HEK293T (cell line): Measurements from ENCODE around the gene STX18.
"Not testable (repeated sequence)": the region's sequence is repeated elsewhere in the genome, so short reads cannot be mapped to it uniquely, and the experiment has no call there.

Source experiments
- CTCF ChIA-PET: fragments of 350-600 bp; formaldehyde crosslinking; extraction: SDS; loops from one replicate; lab custom pipeline; 2021; ENCODE audit warnings: antibody characterized with exemption, inconsistent platforms; lab: Yijun Ruan, JAX
- POLR2A ChIA-PET: fragments of 350-600 bp; formaldehyde crosslinking; extraction: SDS; loops from one replicate; lab custom pipeline; 2020; ENCODE audit warnings: antibody characterized with exemption, inconsistent platforms; lab: Yijun Ruan, JAX
- DNase-seq: peaks from one replicate; pipeline ENCODE4 v3.0.0; 2012; ENCODE audit warnings: mixed read lengths; ENCODE audit errors: extremely low spot score
- ARNT ChIP-seq: fragments of 450-650 bp; IDR thresholded peaks from 2 replicates; pipeline ENCODE4 v1.6.1; 2017; ENCODE audit warnings: mild to moderate bottlenecking
- BHLHE40 ChIP-seq: fragments of 450-650 bp; IDR thresholded peaks from 2 replicates; pipeline ENCODE4 v1.6.1; 2016; ENCODE audit warnings: mild to moderate bottlenecking, moderate library complexity, borderline replicate concordance
- CTBP1 ChIP-seq: fragments of 450-650 bp; IDR thresholded peaks from 2 replicates; pipeline ENCODE4 v1.6.1; 2016; ENCODE audit warnings: borderline replicate concordance
- ELF4 ChIP-seq: fragments of 450-650 bp; IDR thresholded peaks from 2 replicates; pipeline ENCODE4 v1.6.1; 2017; ENCODE audit warnings: antibody characterized with exemption
- FOXA1 ChIP-seq: fragments of 450-650 bp; IDR thresholded peaks from 2 replicates; pipeline ENCODE4 v1.6.1; 2016; ENCODE audit warnings: mild to moderate bottlenecking
- FOXK2 ChIP-seq: fragments of 450-650 bp; IDR thresholded peaks from 2 replicates; pipeline ENCODE4 v1.6.1; 2016; ENCODE audit warnings: mild to moderate bottlenecking
- FOXM1 ChIP-seq: fragments of 450-650 bp; IDR thresholded peaks from 2 replicates; pipeline ENCODE4 v1.6.1; 2017; ENCODE audit warnings: mild to moderate bottlenecking, borderline replicate concordance
- HDGF ChIP-seq: fragments of 450-650 bp; IDR thresholded peaks from 2 replicates; pipeline ENCODE4 v1.6.1; 2017; ENCODE audit warnings: antibody characterized with exemption, borderline replicate concordance
- L3MBTL2 ChIP-seq: fragments of 450-650 bp; conservative IDR thresholded peaks from 2 replicates; pipeline ENCODE4 v1.6.1; 2016; ENCODE audit warnings: mild to moderate bottlenecking
- LEF1 ChIP-seq: fragments of 450-650 bp; IDR thresholded peaks from 2 replicates; pipeline ENCODE4 v1.6.1; 2017; ENCODE audit warnings: mild to moderate bottlenecking, borderline replicate concordance
- NFRKB ChIP-seq: fragments of 450-650 bp; IDR thresholded peaks from 2 replicates; pipeline ENCODE4 v1.6.1; 2016; ENCODE audit warnings: mild to moderate bottlenecking, moderate library complexity
- SP1 ChIP-seq: fragments of 450-650 bp; IDR thresholded peaks from 2 replicates; pipeline ENCODE4 v1.6.1; 2017
- SUZ12 ChIP-seq: fragments of 450-650 bp; IDR thresholded peaks from 2 replicates; pipeline ENCODE4 v1.6.1; 2016; ENCODE audit warnings: mild to moderate bottlenecking
- TARDBP ChIP-seq: fragments of 450-650 bp; IDR thresholded peaks from 2 replicates; pipeline ENCODE4 v1.6.1; 2016
- ZNF384 ChIP-seq: fragments of 450-650 bp; IDR thresholded peaks from 2 replicates; pipeline ENCODE4 v1.6.1; 2016
- TF ChIP-seq, protein P1 (sequence below): fragments of 450-650 bp; IDR thresholded peaks from 2 replicates; pipeline ENCODE4 v1.6.1; 2016

The STX18 gene

DNA sequence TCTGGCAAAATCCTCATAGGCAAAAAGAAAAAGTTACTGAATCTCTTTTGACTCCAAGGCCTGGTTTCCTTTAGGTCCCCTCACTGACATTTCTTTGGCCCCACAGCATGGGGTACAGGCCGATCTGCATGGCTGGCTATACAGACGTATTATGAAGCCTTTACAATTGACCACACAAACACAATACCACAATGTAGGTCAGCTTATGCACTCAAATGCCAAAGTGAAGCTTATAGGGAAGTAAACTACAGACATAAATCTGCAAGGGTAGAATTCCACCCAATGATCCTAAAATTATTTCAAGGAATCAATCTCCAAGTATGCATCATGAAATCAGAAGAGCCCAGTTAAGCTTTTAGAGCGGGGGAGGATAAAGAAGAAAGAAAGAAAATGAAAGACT, 20.7 kb downstream of the STX18 start:
- TF ChIP-seq TARDBP (no peak), NFRKB (no peak), LEF1 (no peak), SP1 (no peak), ZNF384 (no peak), HDGF (no peak), ELF4 (no peak), FOXM1 (no peak), CTBP1 (no peak), FOXA1 (no peak), SUZ12 (no peak), L3MBTL2 (no peak), ARNT (no peak)
- TF ChIP-seq, protein P1, sequence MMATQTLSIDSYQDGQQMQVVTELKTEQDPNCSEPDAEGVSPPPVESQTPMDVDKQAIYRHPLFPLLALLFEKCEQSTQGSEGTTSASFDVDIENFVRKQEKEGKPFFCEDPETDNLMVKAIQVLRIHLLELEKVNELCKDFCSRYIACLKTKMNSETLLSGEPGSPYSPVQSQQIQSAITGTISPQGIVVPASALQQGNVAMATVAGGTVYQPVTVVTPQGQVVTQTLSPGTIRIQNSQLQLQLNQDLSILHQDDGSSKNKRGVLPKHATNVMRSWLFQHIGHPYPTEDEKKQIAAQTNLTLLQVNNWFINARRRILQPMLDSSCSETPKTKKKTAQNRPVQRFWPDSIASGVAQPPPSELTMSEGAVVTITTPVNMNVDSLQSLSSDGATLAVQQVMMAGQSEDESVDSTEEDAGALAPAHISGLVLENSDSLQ, result no peak
- ChIA-PET CTCF (interaction anchor here (0.9 to 1.8 kb wide), 2 partner anchors 8 to 9 kb away, joined by 3 to 5 read pairs; no protein-coding TSS in a partner anchor), POLR2A (interaction anchor here (1.6 kb wide), 1 partner anchor 21 kb away, joined by 8 read pairs; the partner anchor contains the start of gene STX18)
- no peak for DNase-seq

DNA sequence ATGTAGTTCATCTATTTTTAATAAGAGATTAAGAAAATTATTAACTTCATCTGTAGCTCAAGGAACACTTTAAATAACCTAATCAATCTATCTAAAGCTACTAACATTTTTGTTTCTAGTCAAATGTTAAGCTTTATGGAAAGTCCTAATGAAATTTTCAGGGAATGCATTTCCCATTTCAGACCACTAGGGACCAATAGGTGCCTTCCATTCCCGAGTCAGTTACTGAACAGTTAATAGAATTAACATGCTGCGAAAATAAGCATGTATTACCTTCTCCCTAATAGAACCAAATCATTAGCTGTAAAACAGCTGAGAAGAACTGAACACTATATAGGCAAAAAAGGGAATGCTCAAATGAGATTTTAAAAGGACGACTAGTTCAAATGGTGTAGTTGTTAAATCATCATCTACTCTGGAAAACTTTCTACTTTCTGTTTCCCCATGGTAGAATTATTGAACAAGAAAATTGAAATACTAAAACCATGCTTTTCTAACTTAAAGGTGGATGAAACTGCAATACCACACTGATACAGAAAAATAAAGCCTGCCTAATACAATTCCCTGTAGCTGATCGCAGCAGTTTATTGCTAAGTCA, 22.5 kb downstream of the STX18 start:
- ChIA-PET POLR2A (interaction anchor here (1.6 kb wide), 1 partner anchor 22 kb away, joined by 8 read pairs; the partner anchor contains the start of gene STX18), CTCF (interaction anchor here (0.7 to 2.8 kb wide), 12 partner anchors 8 to 135 kb away, joined by 3 to 12 read pairs (median 4); partner anchors contain the start of gene STX18)
- TF ChIP-seq BHLHE40 (no peak), FOXK2 (no peak), TARDBP (no peak), ZNF384 (no peak), NFRKB (no peak), L3MBTL2 (no peak), CTBP1 (no peak)
- DNase-seq, result peak; percentile 31

DNA sequence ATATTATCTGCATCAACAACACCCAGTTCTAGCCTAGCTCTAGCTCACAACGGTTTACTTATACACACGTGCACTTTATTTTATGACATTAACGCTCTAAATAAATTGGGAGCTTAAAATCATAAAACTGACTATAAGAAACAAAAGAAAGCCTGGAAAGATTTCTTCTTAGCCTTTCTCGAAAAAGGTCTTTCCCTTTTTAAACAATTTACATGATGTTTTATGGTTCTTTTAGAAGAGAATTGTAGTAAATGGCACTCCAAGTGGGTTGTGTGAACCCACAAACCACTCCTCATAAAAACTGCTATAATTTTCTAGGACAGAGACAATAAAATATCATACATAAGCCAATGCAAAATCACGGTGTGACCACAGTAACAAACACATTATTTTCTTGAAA, 23.1 kb downstream of the STX18 start:
- TF ChIP-seq, protein P1, result no peak
- TF ChIP-seq ZNF384 (no peak), FOXM1 (no peak), BHLHE40 (no peak), TARDBP (no peak), L3MBTL2 (no peak), HDGF (no peak), ARNT (no peak)
- CTCF ChIA-PET, result interaction anchor here (0.7 to 2.8 kb wide), 8 partner anchors 9 to 37 kb away, joined by 3 to 12 read pairs (median 5); partner anchors contain the start of gene STX18

DNA sequence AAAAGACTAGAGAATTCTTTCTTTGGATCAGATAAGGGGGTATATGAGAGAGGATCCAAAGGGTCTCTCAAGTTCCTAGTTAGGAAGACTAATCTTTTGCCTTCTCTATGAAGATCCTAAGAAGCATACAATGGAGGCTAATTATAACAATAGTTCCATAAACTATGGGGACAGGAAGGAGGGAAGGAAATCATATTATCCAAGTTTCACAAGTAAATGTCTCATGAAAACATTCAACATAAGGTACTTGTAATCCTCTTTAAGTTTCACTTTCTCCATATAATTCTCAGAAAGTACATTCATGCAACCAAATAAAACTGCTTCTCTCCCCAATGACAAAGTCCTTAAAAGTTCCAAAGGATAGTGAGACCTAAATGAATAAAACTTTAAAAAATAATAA, 27.1 kb downstream of the STX18 start:
- ChIA-PET POLR2A (no interaction called here), CTCF (no interaction called here)

More for the DNA sequence above, 23.1 kb downstream of the STX18 start:
- POLR2A ChIA-PET, result no interaction called here
- DNase-seq, result no peak

DNA sequence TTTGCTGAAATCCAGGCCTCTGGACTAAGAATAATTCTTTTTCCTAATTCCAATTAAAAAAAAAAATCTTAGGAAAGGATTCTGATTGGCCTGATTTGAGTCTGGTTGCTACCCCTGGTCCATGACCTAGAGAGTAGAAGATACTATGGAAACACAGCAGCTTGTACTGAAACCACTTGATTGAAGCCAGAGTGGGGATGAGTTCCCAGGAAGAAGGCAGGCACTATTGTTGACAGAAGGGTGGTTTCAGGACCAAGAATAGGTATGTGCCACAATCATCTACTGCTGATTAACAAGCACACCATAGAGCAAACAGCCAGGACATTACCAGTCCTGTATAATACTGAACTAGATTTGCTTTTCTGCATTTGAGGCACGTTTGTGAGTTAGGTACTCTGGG, 29.6 kb downstream of the STX18 start:
- POLR2A ChIA-PET, result no interaction called here
- CTCF ChIA-PET, result interaction anchor here (0.9 kb wide), 2 partner anchors 9 to 11 kb away, joined by 5 to 6 read pairs; no protein-coding TSS in a partner anchor
- DNase-seq, result no peak
- no peak for TF ChIP-seq FOXK2
- no peak for TF ChIP-seq FOXM1
- no peak for TF ChIP-seq HDGF
- TF ChIP-seq ZNF384, result no peak
- no peak for TF ChIP-seq CTBP1
- no peak for TF ChIP-seq BHLHE40
- TF ChIP-seq, protein P1, result no peak
- TF ChIP-seq FOXA1, result no peak
- no peak for TF ChIP-seq SP1

More for the DNA sequence above, 27.1 kb downstream of the STX18 start:
- TF ChIP-seq ZNF384 (no peak), ARNT (no peak), HDGF (no peak), LEF1 (no peak), BHLHE40 (no peak), CTBP1 (no peak), FOXA1 (no peak), SP1 (no peak), FOXM1 (no peak), NFRKB (no peak), L3MBTL2 (no peak), TARDBP (no peak), ELF4 (no peak), SUZ12 (no peak), FOXK2 (no peak)
- TF ChIP-seq, protein P1, result no peak
- no peak for DNase-seq

DNA sequence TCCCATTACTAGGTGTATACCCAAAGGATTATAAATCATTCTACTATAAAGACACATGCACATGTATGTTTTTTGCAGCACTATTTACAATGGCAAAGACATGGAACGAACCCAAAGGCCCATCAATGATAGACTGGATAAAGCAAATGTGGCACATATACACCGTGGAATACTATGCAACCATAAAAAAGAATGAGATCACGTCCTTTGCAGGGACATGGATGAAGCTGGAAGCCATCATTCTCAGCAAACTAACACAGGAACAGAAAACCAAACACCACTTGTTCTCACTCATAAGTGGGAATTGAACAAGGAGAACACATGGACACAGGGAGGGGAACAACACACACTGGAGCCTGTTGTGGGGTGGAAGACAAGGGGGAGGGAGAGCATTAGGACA, 31.2 kb downstream of the STX18 start:
- ChIA-PET CTCF (interaction anchor here (0.9 kb wide), 1 partner anchor 10 kb away, joined by 3 read pairs; no protein-coding TSS in a partner anchor), POLR2A (interaction anchor here (0.8 kb wide), 1 partner anchor 15 kb away, joined by 3 read pairs; no protein-coding TSS in a partner anchor)
- not testable (repeated sequence) for DNase-seq
